Endothelial cell (in vitro differentiated cells): Measurements from ENCODE around the gene CHST6. TPM values are rescaled to one million over a fixed set of nuclear protein-coding genes. Genes with fewer than 3 reads are reported as not detected.
"Not testable (repeated sequence)": the region's sequence is repeated elsewhere in the genome, so short reads cannot be mapped to it uniquely, and the experiment has no call there.

Experiments
- DNase-seq: peaks from one replicate; pipeline ENCODE4 v3.0.0; 2021; ENCODE audit warnings: low spot score
- H3K27ac Mint-ChIP-seq: one replicate; pipeline ENCODE4 v1.8.0; 2021; ENCODE audit warnings: mixed read lengths, inconsistent platforms; ENCODE audit not compliant: unreplicated experiment
- H3K27me3 Mint-ChIP-seq: one replicate; pipeline ENCODE4 v1.8.0; 2021; ENCODE audit warnings: mild to moderate bottlenecking, moderate library complexity, mixed read lengths, inconsistent platforms; ENCODE audit not compliant: unreplicated experiment
- H3K36me3 Mint-ChIP-seq: one replicate; pipeline ENCODE4 v1.8.0; 2021; ENCODE audit warnings: mild to moderate bottlenecking, low read depth, mixed read lengths, inconsistent platforms; ENCODE audit not compliant: unreplicated experiment
- H3K4me1 Mint-ChIP-seq: one replicate; pipeline ENCODE4 v1.8.0; 2021; ENCODE audit warnings: mild to moderate bottlenecking, mixed read lengths, inconsistent platforms; ENCODE audit not compliant: unreplicated experiment
- H3K4me3 Mint-ChIP-seq: one replicate; pipeline ENCODE4 v1.8.0; 2021; ENCODE audit warnings: mild to moderate bottlenecking, mixed read lengths, inconsistent platforms; ENCODE audit not compliant: unreplicated experiment
- H3K9me3 Mint-ChIP-seq: one replicate; pipeline ENCODE4 v1.8.0; 2021; ENCODE audit warnings: mixed read lengths, inconsistent platforms; ENCODE audit not compliant: unreplicated experiment
- total RNA-seq: library from RNA; stranded (reverse); fragmentation: NEBNext Ultra II Directional; extraction: Animal tissue kit (Norgen Biotek cat#: 25700); gene quantifications from one replicate; pipeline ENCODE4 v1.2.1, GENCODE V29; 2021; ENCODE audit not compliant: unreplicated experiment
- TF ChIP-seq, protein P1 (sequence below): fragments of 200-600 bp; sonication (generic); IDR thresholded peaks from one replicate; pipeline ENCODE4 v1.5.0; 2021; ENCODE audit warnings: antibody characterized with exemption; ENCODE audit not compliant: unreplicated experiment

CHST6 gene
- total RNA-seq, 1 donor from 2014 or later: 5.3 TPM

DNA sequence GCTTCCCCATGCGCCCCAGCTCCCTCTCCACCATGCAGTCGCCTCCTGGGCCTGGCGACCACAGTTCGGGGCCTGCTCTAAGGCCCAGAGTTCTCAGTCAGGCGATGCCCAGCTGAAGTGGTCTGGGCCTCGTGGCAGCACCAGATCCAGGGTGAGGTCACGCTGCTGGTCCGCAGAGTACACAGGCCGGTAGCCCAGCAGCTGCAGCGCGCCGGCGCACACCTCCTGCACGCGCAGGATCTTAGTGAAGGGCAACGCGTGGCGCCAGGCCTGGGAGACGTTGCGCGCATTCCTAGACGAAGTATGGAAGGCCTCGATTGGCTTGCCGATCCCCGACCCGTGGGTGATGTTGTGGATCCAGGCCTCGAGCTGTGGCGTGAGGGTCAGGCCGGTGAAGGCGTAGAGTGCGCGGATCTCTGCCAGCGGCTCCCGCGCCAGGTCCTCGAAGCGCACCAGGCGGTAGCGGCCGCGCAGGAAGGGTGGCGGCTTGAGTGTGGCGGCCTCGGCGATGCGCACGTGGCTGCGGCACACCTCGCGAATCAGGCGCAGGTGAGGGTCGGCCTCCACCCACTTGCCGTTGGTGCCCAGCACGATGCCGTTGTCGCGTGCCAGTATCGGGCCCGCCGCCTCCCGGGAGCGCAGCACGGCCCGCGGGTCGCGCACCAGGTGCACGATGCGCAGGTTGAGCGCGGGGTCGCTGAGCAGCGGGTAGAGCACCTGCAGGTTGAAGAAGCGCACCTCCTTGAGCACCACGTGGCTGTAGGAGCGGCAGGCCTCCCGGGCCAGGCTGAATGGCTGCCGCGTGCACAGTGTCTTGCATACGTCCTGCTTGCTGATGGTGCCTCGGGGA, 34.0 kb upstream of the CHST6 start:
- H3K36me3 Mint-ChIP-seq: no peaks in the 10 kb centered on the region

DNA sequence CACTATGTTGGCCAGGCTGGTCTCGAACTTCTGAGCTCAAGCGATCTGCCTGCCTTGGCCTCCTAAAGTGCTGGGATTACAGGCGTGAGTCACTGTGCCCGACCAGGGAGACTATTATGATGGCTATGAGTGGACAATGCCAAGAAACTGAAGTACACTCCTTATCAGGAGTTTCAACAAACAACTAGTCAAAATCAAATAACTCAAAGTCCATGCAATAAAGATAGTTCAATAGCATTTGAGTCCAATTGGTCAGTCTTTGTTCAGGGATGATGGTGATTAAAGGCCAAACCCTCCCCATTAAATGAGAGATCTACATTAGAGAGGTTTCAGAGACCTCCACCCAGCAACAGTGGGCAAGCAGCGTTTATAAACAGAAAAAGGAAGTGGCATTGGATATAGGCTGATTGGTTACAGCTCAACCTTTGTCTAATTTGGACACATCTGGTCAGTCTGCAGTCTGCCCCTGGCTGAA, 32.6 kb upstream of the CHST6 start:
- Mint-ChIP-seq H3K4me1 (no peaks in the 10 kb centered on the region), H3K4me3 (no peak overlapping the region), H3K9me3 (no peaks in the 10 kb centered on the region), H3K27me3 (peaks cover 3% of the 10 kb centered on the region), H3K36me3 (no peaks in the 10 kb centered on the region), H3K27ac (peak overlapping the region; percentile 38)
- TF ChIP-seq, protein P1, sequence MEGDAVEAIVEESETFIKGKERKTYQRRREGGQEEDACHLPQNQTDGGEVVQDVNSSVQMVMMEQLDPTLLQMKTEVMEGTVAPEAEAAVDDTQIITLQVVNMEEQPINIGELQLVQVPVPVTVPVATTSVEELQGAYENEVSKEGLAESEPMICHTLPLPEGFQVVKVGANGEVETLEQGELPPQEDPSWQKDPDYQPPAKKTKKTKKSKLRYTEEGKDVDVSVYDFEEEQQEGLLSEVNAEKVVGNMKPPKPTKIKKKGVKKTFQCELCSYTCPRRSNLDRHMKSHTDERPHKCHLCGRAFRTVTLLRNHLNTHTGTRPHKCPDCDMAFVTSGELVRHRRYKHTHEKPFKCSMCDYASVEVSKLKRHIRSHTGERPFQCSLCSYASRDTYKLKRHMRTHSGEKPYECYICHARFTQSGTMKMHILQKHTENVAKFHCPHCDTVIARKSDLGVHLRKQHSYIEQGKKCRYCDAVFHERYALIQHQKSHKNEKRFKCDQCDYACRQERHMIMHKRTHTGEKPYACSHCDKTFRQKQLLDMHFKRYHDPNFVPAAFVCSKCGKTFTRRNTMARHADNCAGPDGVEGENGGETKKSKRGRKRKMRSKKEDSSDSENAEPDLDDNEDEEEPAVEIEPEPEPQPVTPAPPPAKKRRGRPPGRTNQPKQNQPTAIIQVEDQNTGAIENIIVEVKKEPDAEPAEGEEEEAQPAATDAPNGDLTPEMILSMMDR: no peak
- DNase-seq: no peak

More for the DNA sequence above, 34.0 kb upstream of the CHST6 start:
- Mint-ChIP-seq H3K27me3 (peaks cover 3% of the 10 kb centered on the region), H3K27ac (no peak overlapping the region), H3K4me3 (no peak overlapping the region), H3K4me1 (no peaks in the 10 kb centered on the region), H3K9me3 (no peaks in the 10 kb centered on the region)
- DNase-seq: no peak
- TF ChIP-seq, protein P1: no peak

DNA sequence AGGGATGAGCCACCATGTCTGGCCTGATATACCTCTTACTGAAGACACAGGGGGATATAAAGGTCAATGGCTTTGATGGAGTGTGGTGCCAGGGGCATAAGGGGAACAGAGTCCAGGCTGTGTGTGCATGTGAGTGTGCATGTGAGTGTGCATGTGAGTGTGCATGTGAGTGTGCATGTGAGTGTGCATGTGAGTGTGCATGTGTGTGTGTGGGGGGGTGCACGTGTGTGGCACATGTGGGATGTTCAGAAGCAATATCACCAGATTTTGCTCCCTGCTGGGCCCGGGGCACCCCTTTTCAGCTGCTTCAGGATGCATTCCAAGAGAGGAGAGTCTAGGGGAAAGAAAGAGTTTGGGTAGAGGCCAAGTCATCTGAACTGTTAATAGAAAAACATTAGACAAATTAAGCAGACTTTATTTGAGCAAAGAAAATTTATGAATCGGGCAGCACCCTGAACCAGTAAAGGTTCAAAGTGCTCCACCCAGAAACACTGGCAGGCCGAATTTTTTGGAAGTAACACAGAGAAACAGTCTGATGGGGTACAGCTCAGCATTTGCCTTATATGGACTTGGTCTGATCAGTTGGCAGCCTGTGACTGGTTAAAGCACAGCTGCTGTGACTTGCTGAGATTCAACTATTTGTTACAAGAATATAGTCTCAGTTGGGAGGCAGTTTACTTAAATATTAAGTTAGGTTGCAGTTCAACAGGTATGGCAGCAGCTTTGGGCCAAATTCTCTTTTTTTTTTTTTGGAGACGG, 31.0 kb upstream of the CHST6 start:
- no peaks in the 10 kb centered on the region for H3K4me1 Mint-ChIP-seq
- H3K4me3 Mint-ChIP-seq: no peak overlapping the region
- H3K36me3 Mint-ChIP-seq: no peaks in the 10 kb centered on the region
- TF ChIP-seq, protein P1: no peak
- DNase-seq: no peak
- no peak overlapping the region for H3K27ac Mint-ChIP-seq
- peaks cover 1% of the 10 kb centered on the region for H3K27me3 Mint-ChIP-seq
- no peaks in the 10 kb centered on the region for H3K9me3 Mint-ChIP-seq

DNA sequence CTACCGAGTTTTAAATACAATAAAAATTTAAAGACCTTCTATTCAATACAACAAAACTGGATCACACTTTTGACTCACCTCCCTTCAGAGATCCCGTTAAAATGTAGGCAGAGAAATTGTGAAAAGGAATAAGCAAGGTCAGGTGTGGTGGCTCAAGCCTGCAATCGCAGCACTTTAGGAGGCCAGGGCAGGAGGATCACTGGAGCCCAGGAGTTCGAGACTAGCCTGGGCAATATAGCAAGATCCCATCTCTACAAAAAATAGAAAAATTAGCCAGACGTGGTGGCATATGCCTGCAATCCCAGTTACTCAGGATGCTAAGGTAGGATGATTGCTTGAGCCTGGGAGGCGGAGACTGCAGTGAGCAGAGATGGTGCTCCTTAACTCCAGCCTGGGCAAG, 23.9 kb upstream of the CHST6 start:
- Mint-ChIP-seq H3K36me3 (no peaks in the 10 kb centered on the region), H3K9me3 (no peaks in the 10 kb centered on the region), H3K27me3 (peaks cover 2% of the 10 kb centered on the region), H3K4me3 (no peak overlapping the region), H3K4me1 (peaks cover 7% of the 10 kb centered on the region), H3K27ac (no peak overlapping the region)
- TF ChIP-seq, protein P1: no peak
- DNase-seq: no peak

DNA sequence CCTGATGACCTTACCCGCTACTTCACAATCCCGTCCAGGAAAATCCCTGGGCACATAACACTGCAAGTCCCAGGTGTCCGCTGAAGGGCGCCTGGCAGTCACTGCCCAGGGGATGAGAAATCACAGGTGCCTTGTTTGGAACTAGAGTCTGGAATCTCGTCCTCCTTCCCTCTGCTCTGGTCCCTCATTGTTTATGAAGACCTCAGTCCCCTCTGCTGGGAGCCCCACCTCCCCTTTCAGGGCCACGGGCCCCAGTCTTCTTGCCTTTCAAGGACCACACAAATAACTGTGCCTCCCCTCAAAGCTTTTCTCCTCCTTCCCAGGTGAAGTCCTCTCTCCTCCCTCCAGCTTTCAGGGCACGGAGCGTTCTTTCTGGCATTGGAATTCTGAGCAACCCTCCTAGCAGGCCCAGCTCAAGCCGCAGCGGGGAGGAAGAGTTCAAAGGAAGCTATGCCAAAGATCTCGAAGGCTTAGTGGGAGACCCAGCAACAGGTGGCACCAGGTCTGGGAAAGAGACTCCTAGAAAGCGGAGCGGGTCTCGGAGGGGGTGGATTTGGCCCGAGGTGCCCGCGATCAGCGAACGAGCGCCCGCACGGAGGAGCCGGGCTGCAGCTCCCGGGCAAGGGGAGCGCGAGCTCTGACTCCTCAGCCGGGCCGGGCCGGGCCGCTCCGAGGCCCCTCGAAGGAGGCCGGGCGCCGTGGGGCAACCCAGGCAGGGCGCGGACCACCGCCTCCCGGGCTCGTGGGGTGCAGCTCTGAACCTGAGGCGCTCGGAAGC, 21.1 kb upstream of the CHST6 start:
- DNase-seq: peak; percentile 50

More for the DNA sequence above, 21.1 kb upstream of the CHST6 start:
- H3K36me3 Mint-ChIP-seq, H3K27me3 Mint-ChIP-seq, H3K9me3 Mint-ChIP-seq, H3K4me1 Mint-ChIP-seq: not testable (repeated sequence)
- Mint-ChIP-seq H3K27ac (peak overlapping the region; percentile 81), H3K4me3 (peak overlapping the region; percentile 91)
